ENCODE measurements around the gene A2ML1. TPM values are rescaled to one million over a fixed set of nuclear protein-coding genes. Genes with fewer than 3 reads are reported as not detected.

A2ML1 gene
- total and polyA plus RNA-seq, 2 donors (not counting 3 experiments of a cell fraction or from before 2014, with no cell fraction given): not detected

GRCh38 chr12:8894378-8894777 is 72.0 kb downstream of the A2ML1 start:
- TF ChIP-seq, protein P1, sequence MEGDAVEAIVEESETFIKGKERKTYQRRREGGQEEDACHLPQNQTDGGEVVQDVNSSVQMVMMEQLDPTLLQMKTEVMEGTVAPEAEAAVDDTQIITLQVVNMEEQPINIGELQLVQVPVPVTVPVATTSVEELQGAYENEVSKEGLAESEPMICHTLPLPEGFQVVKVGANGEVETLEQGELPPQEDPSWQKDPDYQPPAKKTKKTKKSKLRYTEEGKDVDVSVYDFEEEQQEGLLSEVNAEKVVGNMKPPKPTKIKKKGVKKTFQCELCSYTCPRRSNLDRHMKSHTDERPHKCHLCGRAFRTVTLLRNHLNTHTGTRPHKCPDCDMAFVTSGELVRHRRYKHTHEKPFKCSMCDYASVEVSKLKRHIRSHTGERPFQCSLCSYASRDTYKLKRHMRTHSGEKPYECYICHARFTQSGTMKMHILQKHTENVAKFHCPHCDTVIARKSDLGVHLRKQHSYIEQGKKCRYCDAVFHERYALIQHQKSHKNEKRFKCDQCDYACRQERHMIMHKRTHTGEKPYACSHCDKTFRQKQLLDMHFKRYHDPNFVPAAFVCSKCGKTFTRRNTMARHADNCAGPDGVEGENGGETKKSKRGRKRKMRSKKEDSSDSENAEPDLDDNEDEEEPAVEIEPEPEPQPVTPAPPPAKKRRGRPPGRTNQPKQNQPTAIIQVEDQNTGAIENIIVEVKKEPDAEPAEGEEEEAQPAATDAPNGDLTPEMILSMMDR (IDR thresholded peaks at IDR 0.05; ENCODE audit: extremely low read depth in 1 of 2, insufficient read depth in 1 of 2, low read depth in 1 of 2, low read length in 2 of 2): no peak
- no peak for TF ChIP-seq GATA2 (IDR thresholded peaks at IDR 0.05; ENCODE audit: insufficient read depth, insufficient read length, low read depth, low read length)
- no peak for TF ChIP-seq MYC (IDR thresholded peaks at IDR 0.05; ENCODE audit: low read depth, low read length)
- TF ChIP-seq FOS (IDR thresholded peaks at IDR 0.05; ENCODE audit: borderline replicate concordance, insufficient read depth, low read length): no peak
- TF ChIP-seq JUN (IDR thresholded peaks at IDR 0.05; ENCODE audit: borderline replicate concordance, insufficient read depth, insufficient read length, low read depth): no peak
- TF ChIP-seq MAX (IDR thresholded peaks at IDR 0.05; ENCODE audit: insufficient read depth, insufficient read length): no peak
- no peak for TF ChIP-seq POLR2AphosphoS5 (IDR thresholded peaks at IDR 0.05; ENCODE audit: insufficient read depth, low read depth, low read length)
- no peak for TF ChIP-seq POLR2A (IDR thresholded peaks at IDR 0.05; ENCODE audit: low read depth, low read length)
- no peaks in the 10 kb centered on the region for H4K20me1 ChIP-seq (replicated peaks; ENCODE audit: control insufficient read depth, extremely low read depth, insufficient read depth, low read length)
- H2AFZ ChIP-seq (ENCODE audit: low read depth, low read length): no peak overlapping the region
- ChIA-PET CTCF (interaction anchor here (0.8 to 2.3 kb wide), 5 partner anchors 9 to 237 kb away, joined by 4 to 10 read pairs (median 5); no protein-coding TSS in a partner anchor), POLR2A (no interaction called here)
- H3K79me2 ChIP-seq (ENCODE audit: control insufficient read depth, insufficient read depth, low read length): no peaks in the 10 kb centered on the region
- no peak overlapping the region for H3K27ac ChIP-seq (ENCODE audit: insufficient read depth, low read depth, low read length)
- no peaks in the 10 kb centered on the region for H3K36me3 ChIP-seq (ENCODE audit: control insufficient read depth in 2 of 2, extremely low read depth in 1 of 2, insufficient read depth in 2 of 2, low read length in 2 of 2)
- no peaks in the 10 kb centered on the region for H3K9me1 ChIP-seq (replicated peaks; ENCODE audit: control insufficient read depth, extremely low read depth, insufficient read depth, low read length)
- H3K27me3 ChIP-seq (ENCODE audit: control insufficient read depth in 2 of 2, insufficient read depth in 2 of 2, low read length in 2 of 2): peaks cover 0 to 4% of the 10 kb centered on the region in 2 experiments
- no peak overlapping the region for H3K4me2 ChIP-seq (ENCODE audit: insufficient read depth, low read length)
- FAIRE-seq (no peak), DNase-seq (ENCODE audit: low read depth, low spot score) (no peak)
- H3K9me3 ChIP-seq (replicated peaks; ENCODE audit: control insufficient read depth, insufficient read depth, low read length): no peaks in the 10 kb centered on the region
- dilution Hi-C loops (cut with MboI; ENCODE audit: extremely low pct_ligation_motif_present, low sequenced_read_pairs) (no loop called here), intact Hi-C loops (cut with micrococcal nuclease) (no loop called here)
- H3K9ac ChIP-seq (replicated peaks; ENCODE audit: extremely low read depth, insufficient read depth, low read length): no peak overlapping the region
- H3K4me1 ChIP-seq (ENCODE audit: control insufficient read depth, extremely low read depth, insufficient read depth, low read length): no peaks in the 10 kb centered on the region
- no TSS peak for BruUV-seq (replicated peaks)
- no peak overlapping the region for H3K4me3 ChIP-seq (replicated peaks in 1 of 3; ENCODE audit: insufficient read depth in 1 of 3, low read depth in 1 of 3, low read length in 3 of 3)

Data from endothelial cell of umbilical vein (primary cell).